Activated CD8-positive, alpha-beta memory T cell treated with anti-CD3 and anti-CD28 coated beads, Interleukin-2, amount 50 U/mL, for 1 hour (primary cell): Measurements from ENCODE around the gene CDKAL1.
"Not testable (repeated sequence)": the region's sequence is repeated elsewhere in the genome, so short reads cannot be mapped to it uniquely, and the experiment has no call there.

ENCODE experiments used
- DNase-seq: peaks from one replicate; pipeline ENCODE4 v3.0.0-alpha.2; 2020; ENCODE audit errors: extremely low read depth

CDKAL1 gene

DNA sequence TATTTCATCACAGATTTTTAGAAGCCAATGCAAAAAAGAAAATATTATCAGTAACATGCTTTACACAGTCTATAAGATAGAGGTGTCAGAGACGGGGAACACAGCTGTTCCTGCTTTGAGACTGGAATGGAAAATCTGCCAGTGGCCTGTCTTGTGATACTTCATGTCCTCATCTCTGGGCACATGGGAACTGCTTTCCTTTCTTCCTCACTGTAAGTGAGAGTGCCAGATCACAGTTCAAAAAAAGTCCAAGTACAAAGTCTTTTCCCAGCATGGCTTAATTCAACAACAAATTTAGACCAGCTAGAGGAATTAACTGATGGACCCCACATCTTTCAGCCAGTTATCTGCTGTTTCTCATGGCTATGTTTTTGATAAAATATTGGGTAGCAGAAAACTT lies 490.4 kb downstream of the CDKAL1 start:
- no peak for DNase-seq

- DNase-seq, result no peak
These were observed 492.5 kb downstream of the CDKAL1 start for GRCh38 chr6:21026576-21027273.

DNA sequence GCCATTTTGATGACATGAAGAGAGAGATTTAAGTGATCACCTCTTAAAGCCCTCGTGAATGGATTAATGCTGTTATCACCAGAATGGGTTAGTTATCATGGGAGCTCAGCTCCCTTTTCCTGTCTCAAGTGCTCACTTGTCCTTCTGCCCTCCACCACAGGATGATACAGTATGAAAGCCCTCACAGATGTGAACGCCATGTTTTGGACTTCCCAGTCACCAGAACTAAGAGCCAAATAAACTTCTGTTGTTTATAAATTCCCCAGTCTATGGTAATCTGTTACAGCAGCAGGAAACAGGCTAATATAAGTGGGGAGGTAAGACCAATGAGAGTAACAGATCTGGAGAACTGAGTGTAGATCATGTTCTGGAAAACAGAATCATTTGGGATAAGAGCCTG lies 493.2 kb downstream of the CDKAL1 start:
- DNase-seq, result no peak

GRCh38 chr6:21031182-21031581 lies 496.9 kb downstream of the CDKAL1 start:
- no peak for DNase-seq

- DNase-seq, result no peak
These were observed 498.8 kb downstream of the CDKAL1 start for GRCh38 chr6:21033084-21033483.

DNA sequence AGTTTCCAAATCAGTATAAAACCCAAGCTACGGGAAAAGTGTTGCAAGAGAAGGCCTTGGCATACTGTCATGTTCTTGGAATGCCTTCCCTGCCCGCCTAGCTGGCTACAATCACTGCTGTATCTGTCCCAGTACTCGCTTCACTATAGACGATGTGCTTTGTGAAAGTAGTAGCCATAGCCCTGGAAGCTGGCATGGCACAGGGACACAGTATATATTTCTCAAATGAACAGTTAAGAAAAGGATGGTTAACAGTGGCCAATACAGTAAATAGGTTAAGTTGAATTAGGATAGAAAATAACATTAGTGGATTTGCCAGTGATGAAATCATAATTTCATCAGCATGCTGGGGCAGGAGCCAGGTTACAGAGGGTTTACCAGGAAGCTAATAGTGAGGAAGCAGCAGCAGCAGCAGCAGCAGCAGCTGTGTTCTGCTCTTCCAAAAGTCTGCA lies 499.3 kb downstream of the CDKAL1 start:
- no peak for DNase-seq

- DNase-seq, result no peak
These were observed 500.1 kb downstream of the CDKAL1 start for GRCh38 chr6:21034345-21034744.

DNA sequence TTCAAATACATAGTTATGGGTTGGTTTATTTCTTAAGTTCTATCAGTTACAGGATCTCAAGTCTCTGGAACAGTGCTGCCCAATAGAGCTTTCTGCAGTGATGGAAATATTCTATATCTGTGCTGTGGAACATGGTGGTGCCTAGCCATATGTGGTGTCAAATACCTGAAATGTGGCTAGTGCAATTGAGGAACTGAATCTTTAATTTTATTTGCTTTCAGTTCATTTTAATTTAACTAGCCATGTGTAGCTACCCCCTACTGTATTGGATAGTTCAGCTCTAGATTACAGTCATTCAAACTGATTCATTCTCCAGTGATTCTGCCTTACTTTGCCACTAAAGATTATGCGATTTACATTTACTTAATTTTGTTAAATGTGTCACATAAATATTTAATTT lies 503.2 kb downstream of the CDKAL1 start:
- DNase-seq, result no peak

- DNase-seq, result no peak
These were observed 505.7 kb downstream of the CDKAL1 start for GRCh38 chr6:21039926-21040325.

DNA sequence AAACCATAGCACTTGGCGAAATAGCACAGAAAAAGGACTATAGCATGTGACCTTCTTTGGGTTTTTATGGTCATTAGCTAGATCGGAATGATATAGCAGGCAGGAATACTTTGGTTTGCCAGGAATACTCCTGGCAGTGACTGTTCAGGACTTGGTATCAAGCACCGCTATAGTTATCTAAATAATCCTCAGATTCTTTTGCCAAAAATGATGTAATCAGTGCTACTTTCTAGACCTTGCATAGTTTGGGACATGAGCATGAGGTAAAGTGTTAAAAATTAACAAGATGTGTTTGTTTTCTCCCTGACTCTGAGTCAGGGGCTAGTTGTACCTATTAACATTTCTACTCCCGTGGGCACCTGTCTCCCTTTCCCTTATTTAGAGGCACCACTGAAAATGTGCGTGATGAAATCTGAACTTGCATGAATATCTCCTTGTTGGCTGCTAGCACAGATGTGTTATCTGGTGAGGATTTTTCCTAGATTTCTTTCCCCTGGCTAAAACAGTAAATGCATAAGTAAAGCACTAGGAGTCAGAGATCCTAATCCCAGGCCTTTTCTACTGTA lies 511.0 kb downstream of the CDKAL1 start:
- no peak for DNase-seq

DNA sequence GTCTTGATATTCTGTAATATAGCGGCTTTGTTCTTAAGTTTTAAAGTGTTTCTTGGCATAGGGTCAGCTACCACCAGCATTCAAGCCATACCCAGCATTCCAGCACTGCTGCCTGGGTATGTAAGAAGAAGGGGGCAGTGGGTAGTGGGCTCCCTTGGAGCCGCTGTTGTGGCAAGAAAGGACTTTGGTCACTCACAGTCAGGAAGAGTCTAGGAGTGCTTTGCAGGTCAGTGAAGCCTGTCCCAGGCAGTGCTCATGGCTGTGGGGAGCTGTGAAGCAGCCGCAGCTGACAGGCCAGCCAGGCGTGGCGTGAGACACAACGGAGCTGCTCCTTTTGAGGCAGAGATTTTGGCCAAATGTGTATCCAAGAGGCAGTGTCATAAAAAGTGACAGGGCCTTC lies 512.0 kb downstream of the CDKAL1 start:
- DNase-seq, result no peak

DNA sequence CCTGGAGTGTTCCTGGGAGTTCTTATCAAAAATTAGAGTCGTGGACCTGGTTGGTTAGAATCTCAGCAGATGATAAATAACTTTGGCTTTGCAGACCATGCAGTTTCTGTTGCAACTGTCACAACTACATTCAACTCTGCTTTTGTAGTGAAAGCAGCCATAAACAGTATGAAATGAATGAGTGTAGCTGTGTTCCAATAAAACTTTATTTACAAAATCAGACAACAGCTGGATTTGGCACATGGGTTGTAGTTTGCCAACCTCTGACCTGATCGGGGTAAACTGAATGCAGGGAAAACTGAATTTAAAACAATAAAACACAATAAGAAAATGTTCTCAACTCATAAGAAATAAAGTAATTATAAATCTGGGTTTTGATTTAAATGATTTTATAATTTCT lies 513.8 kb downstream of the CDKAL1 start:
- no peak for DNase-seq

DNA sequence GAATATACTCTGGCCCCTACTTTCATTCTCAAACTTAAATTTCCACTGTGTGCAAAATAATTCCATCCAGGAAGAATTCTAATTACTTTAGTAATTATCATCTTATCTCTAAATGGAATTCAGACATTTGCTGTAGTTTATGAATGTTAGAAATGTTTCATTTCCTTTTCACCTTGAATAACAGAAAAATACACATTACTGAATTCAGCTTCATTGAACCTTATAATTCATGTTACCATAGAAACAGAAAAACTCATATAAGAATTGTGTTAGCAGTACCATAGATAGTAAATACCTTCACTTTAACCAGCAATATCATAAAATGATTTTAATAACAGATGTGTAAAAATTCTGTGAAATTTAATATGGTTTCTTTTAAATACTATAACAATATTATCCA lies 514.9 kb downstream of the CDKAL1 start:
- no peak for DNase-seq

DNA sequence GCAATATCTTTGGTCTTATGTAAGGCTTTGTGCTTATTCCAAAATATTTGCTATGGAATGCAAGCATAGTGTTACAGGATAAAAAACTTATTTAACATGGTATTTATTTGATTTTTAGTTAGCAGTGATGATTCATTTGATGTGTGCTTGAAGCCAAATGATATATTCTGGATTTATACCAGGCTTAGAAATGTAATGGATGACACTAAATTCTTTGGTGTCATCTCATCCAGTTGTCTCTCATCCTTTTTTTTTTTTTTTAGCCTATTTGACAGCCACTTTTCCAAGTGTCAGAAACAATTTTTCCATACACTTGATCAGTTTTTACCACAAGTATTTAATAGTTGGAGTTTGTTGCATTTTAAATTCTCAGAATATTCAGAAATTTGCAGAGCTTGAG lies 515.3 kb downstream of the CDKAL1 start:
- DNase-seq, result no peak

DNA sequence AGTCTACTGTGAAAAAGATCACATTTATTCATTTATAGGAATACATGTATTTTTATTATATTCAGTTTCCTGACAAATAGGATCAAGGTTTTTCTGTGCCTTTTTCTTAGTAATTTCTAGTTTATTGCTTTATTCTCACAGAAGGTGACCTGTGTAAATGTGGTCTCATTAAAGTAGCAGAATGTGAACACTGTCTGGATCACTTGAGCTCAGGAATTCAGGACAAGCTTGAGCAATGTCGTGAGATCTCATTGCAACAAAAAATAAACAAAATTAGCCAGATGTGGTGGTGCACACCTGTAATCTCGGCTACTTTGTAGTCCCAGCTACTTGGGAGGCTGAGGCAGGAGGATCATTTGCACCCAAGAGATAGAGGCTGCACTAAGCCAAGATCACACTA lies 516.7 kb downstream of the CDKAL1 start:
- DNase-seq, result no peak

GRCh38 chr6:21051777-21052176 lies 517.5 kb downstream of the CDKAL1 start:
- no peak for DNase-seq

GRCh38 chr6:21053612-21054011 lies 519.4 kb downstream of the CDKAL1 start:
- no peak for DNase-seq

GRCh38 chr6:21055480-21055879 lies 521.2 kb downstream of the CDKAL1 start:
- not testable (repeated sequence) for DNase-seq

GRCh38 chr6:21061892-21062291 lies 527.6 kb downstream of the CDKAL1 start:
- DNase-seq, result no peak

DNA sequence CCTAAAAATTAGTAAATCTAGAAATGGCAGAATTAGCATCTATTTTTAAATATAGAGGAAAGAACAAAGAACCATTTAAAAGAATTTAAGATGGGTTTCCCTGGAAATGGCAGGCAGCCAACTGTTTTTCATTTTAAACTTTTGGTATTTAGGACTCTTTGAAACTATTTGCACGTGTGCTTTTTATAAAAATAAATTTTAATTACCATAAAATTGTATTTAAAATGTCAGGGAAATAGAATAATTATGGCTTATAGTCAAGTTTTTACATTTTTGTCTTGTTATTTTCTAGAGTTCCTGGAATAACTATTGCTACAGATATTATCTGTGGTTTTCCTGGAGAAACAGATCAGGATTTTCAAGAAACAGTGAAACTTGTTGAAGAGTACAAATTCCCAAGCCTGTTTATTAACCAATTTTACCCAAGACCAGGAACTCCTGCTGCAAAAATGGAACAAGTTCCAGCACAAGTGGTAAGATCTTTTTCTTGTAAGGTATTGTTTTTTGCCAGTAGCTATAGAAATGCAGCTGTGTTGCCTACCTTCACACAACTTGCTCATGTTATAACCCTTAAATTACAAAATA lies 530.6 kb downstream of the CDKAL1 start:
- no peak for DNase-seq

DNA sequence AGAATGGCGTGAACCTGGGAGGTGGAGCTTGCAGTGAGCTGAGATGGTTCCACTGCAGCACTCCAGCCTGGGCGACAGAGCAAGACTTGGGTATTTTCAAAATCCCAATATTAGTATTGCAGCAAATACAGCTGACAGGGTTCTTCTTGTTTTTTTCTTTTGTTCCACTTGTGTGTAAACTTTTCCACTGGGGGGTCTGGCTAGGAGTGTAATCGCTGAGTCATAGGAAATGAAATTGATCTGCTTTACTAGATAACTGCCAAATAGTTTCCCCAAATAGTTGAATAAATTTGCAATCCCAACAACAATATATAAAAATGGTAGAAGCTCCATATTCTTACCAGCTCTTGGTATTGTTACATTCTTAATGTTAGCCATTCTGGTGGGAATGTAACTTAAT lies 533.3 kb downstream of the CDKAL1 start:
- no peak for DNase-seq

DNA sequence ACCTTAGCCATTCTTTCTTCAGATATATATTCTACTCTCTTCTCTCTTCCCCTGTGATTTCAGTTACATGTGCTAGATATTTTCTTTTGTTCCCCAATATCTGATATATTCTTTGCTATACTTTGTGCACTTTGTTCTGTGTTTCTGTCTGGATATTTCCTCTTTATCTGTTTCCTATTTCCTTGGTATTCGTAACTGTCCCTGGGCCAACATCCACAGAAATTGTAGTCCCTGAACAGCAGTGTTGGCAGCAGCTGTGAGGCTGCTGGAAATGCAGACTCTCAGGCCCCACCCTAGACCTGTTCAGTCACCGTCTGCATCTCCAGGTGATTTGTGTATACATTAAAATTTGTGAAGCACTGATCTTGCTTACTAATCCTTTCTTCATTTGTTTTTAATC lies 536.4 kb downstream of the CDKAL1 start:
- no peak for DNase-seq

GRCh38 chr6:21071780-21072468 lies 537.7 kb downstream of the CDKAL1 start:
- DNase-seq, result no peak
